GM19238 (cell line): ENCODE data around the gene PAN3.
A peak's percentile ranks its signal among the peaks of the same experiment; 100 is the strongest.

Experiments used
- DNase-seq: peaks from one replicate; pipeline ENCODE4 v3.0.0; 2011; ENCODE audit warnings: low spot score; ENCODE audit not compliant: insufficient read length

Gene PAN3

DNA sequence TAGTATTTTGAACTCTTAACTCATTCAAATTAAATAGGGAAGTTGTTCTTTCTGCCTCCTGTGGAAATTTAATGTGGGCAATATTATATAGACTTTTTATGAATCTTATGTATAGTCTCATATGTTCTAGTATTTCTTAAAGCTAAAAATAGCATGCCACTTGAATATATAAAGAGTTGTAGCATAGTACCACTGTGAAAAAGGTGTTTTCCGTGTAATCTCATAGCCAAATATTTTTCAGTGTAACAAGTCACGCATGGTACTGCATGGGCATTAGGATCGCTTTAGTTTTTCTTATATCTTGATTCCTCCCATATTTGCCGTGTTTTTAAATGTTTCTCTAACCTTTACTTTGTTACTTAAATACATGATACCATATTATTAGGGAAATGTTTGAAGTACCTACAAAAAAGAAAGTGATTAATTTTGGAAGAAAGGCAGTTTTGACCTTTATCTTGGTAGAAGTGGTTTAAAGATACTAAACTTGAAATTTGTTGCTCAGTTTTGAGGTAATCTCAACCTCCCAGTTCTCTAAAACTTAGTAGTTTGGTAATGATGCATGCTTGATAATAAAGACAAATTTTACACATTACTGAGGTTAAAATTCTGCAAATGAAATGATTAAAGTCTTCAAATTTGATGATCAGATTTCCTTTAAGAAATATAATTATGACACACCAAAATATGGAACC is 81.2 kb downstream of the PAN3 start:
- no peak for DNase-seq

DNA sequence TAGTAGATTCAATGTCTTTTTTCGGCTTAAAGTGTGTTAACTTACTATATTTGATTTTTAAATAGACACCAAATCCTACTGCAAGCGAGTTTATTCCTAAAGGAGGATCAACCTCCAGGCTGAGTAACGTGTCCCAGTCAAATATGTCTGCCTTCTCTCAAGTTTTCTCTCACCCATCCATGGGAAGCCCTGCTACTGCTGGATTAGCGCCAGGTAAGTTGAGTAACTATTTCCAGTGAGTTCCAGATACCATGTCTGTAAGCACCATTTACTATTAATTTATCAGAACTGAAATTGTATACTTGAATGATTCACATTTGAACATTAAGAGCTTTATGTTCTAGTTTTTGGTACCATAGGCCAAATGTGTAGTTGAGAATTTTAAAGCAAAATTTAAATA is 81.8 kb downstream of the PAN3 start:
- no peak for DNase-seq

DNA sequence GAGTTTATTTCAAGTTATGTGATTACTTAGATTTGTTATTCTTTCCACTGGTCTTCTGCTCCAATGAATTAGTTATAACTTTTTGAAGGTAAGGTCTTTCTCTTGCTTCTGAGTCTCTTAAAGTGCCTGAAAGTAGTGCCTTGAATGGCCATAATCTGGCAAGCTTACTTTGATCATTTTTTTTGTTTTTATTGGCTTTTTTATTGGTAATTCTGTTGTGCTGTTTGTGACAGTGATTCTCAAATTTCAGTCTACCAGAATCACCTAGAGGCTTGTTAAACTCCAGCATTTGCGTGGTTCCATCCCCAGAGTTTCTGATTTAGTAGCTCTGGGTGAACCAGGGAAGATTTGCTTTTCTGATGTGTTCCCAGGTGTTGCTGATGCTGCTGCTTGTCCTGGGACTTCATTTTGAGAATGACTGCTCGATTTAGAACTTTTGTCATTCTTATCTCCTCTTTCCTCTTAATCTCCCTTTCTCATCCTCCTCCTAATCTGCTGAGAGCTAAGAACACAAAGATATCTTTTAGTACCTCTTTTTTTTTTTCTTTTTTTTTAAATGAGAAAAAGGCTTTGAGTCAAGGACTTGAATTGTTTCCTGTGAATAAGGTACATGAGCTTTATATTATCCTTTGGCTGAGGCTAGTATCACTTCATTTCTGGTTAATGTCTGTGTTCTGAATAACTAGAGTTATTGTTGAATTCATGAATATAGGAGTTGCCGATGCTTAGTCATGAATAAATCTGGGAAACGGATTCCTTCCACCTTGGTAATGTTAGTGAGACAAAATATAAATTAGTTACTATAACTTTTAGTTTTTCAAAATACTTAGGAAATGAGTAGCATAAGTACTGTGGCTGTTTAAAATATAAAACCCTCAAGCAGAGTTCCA is 91.4 kb downstream of the PAN3 start:
- DNase-seq: no peak

DNA sequence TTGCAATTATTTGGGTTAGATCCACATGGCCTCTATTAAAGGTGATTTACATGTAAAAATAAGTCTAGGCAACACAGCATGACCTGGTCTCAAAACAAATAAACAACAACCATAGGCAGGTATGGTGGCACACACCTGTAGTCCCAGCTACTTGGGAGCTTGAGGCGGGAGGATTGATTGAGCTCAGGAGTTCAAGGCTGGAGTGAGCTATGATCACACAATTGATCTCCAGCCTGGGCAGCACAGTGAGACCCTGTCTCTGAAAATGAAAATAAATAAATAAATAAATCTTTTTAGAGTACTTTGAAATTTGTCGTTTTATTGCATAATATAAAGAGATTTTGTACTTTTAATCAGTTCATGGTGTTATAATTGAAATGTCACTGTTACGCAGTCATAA is 93.3 kb downstream of the PAN3 start:
- no peak for DNase-seq

DNA sequence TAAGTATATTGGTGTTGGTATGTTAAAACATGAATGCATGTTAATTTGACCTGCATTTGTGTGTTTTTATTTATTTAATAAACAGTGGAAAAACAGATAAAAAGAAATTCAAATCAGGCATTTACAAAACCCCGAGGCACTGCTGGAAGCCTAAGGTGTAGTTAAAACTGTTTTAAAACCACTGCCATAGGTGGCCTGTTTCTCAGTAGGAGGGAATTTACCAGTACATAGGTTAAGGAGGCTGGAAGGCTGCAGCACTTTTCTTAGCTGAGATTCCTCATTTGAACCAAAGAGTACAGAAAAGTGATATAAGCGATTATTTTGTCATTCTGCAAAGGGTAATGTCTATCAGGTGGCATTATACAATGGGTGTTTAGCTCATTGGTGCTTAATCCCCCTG is 99.6 kb downstream of the PAN3 start:
- no peak for DNase-seq

DNA sequence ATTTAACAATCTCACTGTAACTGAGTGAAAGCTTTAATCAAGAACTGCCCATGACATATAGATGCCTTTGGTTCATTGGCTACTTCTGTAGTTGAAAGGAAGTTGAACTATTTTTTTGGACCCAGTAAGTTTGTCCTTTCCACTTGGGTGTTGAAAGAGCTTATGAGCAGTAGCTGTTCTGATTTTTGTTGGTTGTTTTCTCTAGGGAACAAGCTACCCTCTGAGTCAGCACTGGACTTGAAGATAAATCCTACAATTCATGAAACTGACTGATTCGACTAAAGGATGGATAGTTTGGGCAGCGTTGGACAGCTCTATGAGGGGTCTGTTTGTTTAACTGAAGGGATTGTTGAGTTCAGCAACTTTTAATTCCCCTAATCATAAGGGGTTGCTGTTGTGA is 101.0 kb downstream of the PAN3 start:
- no peak for DNase-seq

DNA sequence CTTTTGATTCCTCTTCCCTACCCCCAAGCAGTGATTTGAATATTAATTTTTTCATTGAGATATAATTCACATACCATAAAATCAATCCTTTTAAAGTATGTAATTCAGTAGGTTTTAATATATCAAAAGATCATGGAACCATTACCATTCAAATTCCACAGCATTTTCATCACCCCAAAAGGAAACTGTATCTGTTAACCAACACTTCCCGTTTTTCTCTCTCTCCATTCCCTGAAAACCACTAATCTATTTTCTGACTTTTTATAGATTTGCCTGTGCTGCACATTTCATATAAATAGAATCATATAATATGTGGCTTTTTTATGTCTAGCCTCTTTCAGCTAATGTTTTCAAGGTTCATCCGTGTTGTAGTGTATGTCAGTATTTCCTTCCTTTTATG is 107.1 kb downstream of the PAN3 start:
- DNase-seq: no peak

DNA sequence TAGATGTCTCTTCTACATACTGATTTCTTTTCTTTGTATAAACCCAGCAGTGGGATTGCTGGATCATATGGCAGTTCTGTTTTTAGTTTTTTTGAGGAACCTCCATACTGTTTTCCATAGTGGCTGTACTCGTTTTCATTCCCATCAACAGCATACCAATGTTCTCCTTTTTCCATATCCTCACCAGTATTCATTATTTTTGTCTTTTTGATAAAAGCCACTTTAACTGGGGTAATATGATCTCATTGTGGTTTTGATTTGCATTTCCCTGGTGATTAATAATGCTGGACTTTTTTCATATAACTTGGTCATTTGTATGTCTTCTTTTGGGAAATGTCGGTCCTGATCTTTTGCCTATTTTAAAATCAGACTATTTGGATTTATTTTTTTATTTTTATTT is 108.5 kb downstream of the PAN3 start:
- DNase-seq: no peak

DNA sequence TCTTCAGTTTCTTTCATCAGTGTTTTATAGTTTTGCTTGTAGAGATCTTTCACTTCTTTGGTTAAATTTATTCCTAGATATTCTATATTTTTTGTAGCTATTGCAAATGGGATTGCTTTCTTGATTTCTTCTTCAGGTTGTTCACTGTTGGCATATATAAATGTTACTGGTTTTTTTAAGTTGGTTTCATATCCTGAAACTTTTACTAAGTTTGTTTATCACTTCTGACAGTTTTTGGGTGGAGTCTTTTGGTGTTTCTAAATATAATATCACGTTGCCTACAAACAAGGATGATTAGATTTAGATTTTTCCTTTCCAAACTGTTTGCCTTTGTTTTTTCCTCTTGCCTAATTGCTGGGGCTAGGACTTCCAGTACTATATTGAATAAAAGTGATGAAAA is 109.7 kb downstream of the PAN3 start:
- DNase-seq: no peak

DNA sequence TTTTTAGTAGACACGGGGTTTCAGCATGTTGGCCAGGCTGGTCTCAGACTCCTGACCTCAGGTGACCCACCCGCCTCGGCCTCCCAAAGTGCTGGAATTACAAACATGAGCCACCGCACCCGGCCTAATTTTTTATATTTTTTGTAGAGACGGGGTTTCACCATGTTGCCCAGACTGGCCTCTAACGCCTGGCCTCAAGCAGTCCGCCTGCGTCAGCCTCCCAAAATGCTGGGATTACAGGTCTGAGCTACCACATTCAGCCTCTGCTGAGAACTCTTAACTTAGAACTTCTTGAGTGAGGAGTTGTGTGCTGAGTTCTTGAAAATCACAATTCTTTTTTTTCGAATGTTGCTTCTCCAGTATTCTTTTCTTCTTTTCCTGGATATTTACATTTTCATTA is 112.2 kb downstream of the PAN3 start:
- DNase-seq: no peak

DNA sequence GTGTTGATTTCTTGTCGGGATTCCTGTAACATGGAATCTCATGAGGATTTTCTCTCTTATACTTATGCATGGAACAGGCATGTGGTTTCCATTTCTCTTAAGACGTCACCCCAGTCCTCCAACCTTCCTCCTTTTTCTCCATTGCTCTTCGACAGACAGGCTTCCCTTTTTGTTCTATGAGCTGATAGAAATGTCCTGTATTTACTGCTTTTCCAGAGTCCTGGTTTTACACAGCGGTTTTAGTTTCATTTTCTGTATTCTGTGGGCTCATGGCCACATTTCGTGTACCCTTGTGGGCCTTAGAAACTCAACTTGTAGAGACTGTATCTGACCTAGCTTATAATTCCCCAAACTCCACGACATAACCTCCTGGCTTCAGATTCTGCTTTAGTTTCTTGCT is 113.1 kb downstream of the PAN3 start:
- DNase-seq: no peak

DNA sequence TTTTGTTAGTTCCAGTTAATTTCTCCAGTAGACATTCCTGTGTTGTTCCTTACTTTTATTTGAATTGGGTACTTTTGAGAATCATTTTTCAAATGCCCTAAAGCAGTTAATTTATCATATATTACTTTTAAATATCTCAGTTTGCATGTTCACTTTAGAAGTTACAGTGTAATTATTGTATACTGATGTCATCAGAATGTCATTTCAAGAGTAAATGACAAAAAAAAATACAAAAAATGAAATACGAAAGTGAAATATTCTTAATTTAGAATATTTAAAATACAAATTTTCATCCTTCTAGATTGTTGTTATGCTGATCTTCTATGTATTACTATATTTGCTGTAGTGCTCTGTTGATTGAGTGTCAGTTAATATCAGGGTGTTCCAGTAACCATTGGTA is 114.2 kb downstream of the PAN3 start:
- DNase-seq: no peak

DNA sequence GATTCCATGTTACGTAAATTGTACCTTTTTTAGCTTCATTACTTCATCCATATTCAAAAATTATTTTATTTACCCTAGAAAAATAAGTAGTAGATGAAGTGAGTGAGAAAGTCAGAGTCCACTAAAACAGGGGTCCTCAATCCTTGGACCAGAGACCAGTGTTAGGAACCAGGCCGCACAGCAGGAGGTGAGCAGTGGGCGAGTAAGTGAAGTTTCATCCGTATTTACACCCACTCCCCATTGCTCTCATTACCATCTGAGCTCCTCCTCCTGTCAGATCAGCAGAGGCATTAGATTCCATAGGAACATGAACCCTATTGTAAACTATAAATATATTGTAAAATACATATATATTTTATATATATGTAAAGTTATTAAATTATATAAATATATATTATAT is 119.0 kb downstream of the PAN3 start:
- DNase-seq: no peak

DNA sequence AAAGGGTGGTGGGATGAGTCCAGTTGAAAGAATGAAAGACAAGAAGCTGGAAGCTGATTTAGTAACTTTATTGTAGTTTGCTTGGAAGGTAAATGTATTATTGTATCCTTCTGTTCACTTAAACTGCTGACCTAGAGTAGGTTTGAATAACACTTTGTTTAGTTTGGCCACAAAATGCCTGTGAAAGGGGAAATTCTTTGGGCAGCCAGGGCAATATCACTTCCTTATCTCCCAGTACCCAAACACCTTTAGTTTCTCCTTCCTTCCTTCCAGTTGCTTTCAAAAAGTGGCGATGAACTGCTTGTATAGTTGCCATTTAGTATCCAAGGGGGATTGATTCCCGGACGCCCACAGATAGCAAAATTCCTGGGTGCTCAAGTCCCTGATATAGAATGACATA is 120.1 kb downstream of the PAN3 start:
- no peak for DNase-seq

DNA sequence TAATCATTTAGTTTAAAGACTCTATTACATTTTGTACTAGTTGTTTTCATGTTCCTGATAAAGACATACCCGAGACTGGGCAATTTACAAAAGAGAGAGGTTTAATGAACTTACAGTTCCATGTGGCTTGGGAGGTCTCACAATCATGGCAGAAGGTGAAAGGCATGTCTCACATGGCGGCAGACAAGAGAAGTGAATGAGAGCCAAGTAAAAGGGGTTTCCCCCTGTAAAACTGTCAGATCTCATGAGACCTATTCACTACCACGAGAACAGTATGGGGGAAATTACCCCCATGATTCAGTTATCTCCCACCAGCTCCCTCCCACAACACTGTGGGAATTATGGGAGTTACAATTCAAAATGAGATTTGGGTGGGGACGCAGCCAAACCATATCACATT is 129.2 kb downstream of the PAN3 start:
- DNase-seq: no peak

DNA sequence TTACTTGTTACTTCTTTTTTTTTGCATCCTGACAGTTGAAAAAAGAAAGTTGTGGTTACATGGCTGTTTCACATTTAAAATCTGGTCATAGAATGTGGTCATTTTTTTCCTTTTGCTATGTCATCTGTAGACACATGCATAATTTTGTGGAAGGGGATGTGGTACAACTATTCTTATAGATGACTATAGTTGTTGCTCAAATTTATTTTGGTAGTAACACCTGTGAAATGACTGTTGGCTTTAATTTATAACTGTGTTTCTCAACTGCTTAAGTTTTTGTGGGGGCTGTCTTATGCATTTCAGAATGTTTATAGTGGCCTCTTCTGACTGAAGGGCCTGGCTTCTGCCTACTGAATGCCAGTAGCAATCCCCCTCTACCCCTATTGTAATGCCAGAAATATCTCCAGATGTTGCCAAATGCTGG is 130.5 kb downstream of the PAN3 start:
- peak; percentile 30 for DNase-seq

DNA sequence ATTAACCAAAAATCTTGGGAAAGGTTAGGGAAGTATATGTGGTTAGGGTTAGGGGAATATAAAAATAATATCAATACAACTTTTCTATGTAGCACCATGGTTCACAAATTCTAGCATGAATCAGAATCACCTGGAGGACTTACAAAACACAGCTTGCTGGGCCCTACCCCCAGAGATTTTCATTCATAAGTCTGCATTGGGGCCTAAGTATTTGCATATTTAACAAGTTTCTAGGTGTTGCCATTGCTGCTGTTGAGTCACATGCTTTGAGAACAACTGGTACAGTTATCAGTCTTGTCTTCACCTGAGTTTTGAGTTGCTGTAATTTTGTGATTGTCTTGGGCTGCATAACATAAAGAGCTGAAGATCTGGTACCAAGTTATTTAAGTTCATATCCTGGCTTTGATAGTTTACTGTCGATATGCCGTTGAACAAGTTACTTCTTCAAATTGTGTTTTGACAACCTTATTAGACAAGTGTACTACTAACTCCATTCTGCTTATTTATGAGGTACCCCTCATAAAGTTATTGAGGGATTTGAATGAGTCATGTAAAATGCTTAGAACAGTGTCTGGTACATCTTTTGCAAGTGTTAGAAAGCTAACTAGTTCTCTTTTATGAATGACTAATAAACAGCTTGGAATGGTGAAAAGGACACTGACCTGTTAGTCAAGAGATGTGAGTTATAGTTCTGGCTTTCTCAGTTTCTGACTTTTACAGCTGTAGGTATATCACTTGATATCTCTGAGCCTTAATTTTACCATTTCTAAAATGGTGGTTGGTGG is 132.9 kb downstream of the PAN3 start:
- no peak for DNase-seq

DNA sequence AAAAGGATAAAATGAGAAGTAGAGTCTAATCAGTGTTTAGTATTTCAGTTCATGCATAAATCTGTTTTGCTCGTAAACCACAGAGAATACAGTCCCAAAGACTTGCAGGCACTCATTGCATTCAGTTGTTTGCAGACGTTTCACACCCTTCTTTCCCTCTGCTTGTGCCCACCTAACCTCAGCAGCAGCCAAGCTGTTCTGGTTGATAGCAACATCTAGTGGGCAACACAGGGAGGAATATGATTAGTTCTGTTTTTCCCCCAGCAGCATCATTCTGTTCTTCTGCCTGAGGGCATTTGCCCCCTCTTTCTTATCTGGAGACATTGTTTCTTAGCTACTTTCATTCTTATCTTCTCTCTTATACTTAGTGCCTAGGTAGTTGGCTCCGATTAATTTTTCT is 135.6 kb downstream of the PAN3 start:
- DNase-seq: no peak

DNA sequence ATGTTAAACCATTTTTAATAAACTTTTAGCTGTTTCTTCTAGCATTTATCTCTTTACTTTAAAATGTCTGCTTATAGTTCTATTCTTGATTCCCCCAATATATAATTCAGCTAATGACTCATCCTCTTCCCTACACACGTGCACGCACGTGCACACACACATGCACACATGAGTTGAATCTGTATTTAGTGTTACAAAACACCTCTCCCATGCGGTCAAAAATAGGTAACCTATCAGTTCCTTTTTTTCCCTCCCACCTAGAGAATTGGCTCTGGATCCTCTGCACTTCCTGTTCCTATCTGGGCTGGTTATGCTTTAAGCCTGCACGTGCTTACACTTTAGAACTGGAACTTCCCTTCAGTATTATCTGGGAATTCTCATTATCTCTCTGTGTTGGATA is 144.1 kb downstream of the PAN3 start:
- DNase-seq: peak; percentile 14

DNA sequence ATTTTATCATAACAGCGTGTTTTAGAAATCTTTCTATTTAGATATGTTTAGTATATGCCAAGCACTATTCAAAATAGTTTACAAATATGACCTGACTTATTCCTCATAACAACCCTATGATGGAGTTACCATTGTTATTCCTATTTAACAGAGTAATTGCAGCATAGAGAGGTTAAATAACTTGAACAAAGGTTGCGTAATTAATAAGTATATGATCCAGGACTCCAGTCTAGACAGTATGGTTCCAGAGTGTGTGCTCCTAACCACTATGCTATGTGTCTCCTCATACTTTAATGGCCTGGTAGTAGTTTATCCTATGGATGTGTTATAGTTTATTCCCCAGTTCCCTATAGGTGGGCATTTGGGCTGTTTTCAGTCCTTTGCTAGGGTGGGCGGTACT is 145.3 kb downstream of the PAN3 start:
- DNase-seq: no peak

DNA sequence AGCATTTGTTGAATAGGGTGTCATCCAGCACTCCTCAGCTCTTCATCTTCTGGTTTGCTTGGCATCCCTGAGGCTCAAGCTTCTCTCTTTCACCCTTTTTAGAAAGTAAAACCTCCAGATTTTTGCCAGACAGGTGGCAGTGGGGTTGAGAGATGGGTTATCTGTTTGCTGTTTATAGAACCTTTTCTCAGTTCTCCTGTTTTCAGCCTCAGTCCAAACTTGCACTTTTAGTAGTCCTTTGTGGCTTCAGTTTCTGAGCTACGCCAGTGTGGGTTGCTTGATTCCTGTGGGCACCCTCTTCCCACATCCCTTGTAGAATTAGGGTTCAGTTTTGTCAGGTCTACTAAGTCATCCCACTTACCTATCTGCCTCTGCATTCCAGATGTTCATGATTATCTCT is 147.9 kb downstream of the PAN3 start:
- no peak for DNase-seq

DNA sequence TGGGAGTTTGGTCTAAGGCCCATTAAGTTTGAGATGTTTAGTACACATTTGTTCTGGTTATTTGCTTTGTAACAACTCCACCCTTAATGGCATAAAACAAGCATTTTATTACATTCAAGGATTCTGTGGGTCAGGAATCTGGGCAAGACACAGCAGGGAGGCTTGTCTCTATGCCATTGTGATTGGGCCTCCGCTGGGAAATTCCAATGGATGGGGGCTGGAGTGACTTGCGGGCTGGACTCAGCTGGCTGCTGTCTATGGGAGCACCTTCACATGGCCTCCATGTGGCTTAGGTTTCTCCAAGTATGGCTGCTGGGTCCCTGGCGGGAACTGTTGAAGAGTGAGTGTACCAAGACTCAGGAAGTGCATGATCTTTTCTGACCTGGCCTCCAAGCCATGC is 159.0 kb downstream of the PAN3 start:
- DNase-seq: no peak
